ENCODE results near the gene UBAC1. TPM values are rescaled to one million over a fixed set of nuclear protein-coding genes. Genes with fewer than 3 reads are reported as not detected.

The UBAC1 gene
- total RNA-seq, 1 donor from 2014 or later, result 51.9 TPM

- TF ChIP-seq, protein P1, sequence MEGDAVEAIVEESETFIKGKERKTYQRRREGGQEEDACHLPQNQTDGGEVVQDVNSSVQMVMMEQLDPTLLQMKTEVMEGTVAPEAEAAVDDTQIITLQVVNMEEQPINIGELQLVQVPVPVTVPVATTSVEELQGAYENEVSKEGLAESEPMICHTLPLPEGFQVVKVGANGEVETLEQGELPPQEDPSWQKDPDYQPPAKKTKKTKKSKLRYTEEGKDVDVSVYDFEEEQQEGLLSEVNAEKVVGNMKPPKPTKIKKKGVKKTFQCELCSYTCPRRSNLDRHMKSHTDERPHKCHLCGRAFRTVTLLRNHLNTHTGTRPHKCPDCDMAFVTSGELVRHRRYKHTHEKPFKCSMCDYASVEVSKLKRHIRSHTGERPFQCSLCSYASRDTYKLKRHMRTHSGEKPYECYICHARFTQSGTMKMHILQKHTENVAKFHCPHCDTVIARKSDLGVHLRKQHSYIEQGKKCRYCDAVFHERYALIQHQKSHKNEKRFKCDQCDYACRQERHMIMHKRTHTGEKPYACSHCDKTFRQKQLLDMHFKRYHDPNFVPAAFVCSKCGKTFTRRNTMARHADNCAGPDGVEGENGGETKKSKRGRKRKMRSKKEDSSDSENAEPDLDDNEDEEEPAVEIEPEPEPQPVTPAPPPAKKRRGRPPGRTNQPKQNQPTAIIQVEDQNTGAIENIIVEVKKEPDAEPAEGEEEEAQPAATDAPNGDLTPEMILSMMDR (conservative IDR thresholded peaks at IDR 0.05), result no peak
- Mint-ChIP-seq H3K4me1 (peaks cover 26% of the 10 kb centered on the region), H3K27me3 (ENCODE audit: low read depth) (peaks cover 3% of the 10 kb centered on the region), H3K9me3 (peaks cover 11% of the 10 kb centered on the region), H3K4me3 (no peak overlapping the region), H3K27ac (ENCODE audit: unreplicated experiment) (no peak overlapping the region), H3K36me3 (ENCODE audit: low read depth) (peaks cover 55% of the 10 kb centered on the region)
- no peak for DNase-seq (ENCODE audit: low read depth, low spot score)
These were observed 50.4 kb downstream of the UBAC1 start for GRCh38 chr9:135910757-135911156.

GRCh38 chr9:135910216-135910615 is 51.0 kb downstream of the UBAC1 start:
- H3K27ac Mint-ChIP-seq (ENCODE audit: unreplicated experiment), result no peak overlapping the region
- H3K4me1 Mint-ChIP-seq, result peaks cover 31% of the 10 kb centered on the region
- H3K36me3 Mint-ChIP-seq (ENCODE audit: low read depth), result peaks cover 50% of the 10 kb centered on the region
- DNase-seq (ENCODE audit: low read depth, low spot score), result no peak
- peaks cover 10% of the 10 kb centered on the region for H3K9me3 Mint-ChIP-seq
- TF ChIP-seq, protein P1 (conservative IDR thresholded peaks at IDR 0.05), result no peak
- H3K4me3 Mint-ChIP-seq, result peak overlapping the region; percentile 84
- H3K27me3 Mint-ChIP-seq (ENCODE audit: low read depth), result peaks cover 3% of the 10 kb centered on the region

GRCh38 chr9:135909371-135909770 is 51.8 kb downstream of the UBAC1 start:
- Mint-ChIP-seq H3K27ac (ENCODE audit: unreplicated experiment) (no peak overlapping the region), H3K27me3 (ENCODE audit: low read depth) (peaks cover 3% of the 10 kb centered on the region), H3K9me3 (peaks cover 10% of the 10 kb centered on the region), H3K4me3 (peak overlapping the region; percentile 84), H3K4me1 (peaks cover 35% of the 10 kb centered on the region), H3K36me3 (ENCODE audit: low read depth) (peaks cover 41% of the 10 kb centered on the region)
- TF ChIP-seq, protein P1 (conservative IDR thresholded peaks at IDR 0.05), result no peak
- no peak for DNase-seq (ENCODE audit: low read depth, low spot score)

- TF ChIP-seq, protein P1 (conservative IDR thresholded peaks at IDR 0.05), result no peak
- Mint-ChIP-seq H3K27ac (ENCODE audit: unreplicated experiment) (no peak overlapping the region), H3K27me3 (ENCODE audit: low read depth) (peaks cover 3% of the 10 kb centered on the region), H3K4me3 (peak overlapping the region; percentile 84), H3K9me3 (peaks cover 9% of the 10 kb centered on the region), H3K4me1 (peaks cover 38% of the 10 kb centered on the region), H3K36me3 (ENCODE audit: low read depth) (peaks cover 38% of the 10 kb centered on the region)
- no peak for DNase-seq (ENCODE audit: low read depth, low spot score)
These were observed 52.4 kb downstream of the UBAC1 start for GRCh38 chr9:135908754-135909204.

GRCh38 chr9:135908093-135908753 is 53.0 kb downstream of the UBAC1 start:
- Mint-ChIP-seq H3K4me3 (peak overlapping the region; percentile 84), H3K9me3 (peaks cover 5% of the 10 kb centered on the region), H3K27ac (ENCODE audit: unreplicated experiment) (no peak overlapping the region), H3K36me3 (ENCODE audit: low read depth) (peaks cover 37% of the 10 kb centered on the region), H3K4me1 (peaks cover 44% of the 10 kb centered on the region), H3K27me3 (ENCODE audit: low read depth) (peaks cover 3% of the 10 kb centered on the region)
- TF ChIP-seq, protein P1 (conservative IDR thresholded peaks at IDR 0.05), result no peak
- DNase-seq (ENCODE audit: low read depth, low spot score), result no peak

All from neural crest cell (in vitro differentiated cells).